ENCODE results near the gene GOT1. TPM values are rescaled to one million over a fixed set of nuclear protein-coding genes. Genes with fewer than 3 reads are reported as not detected.

GOT1 gene
- total and polyA plus RNA-seq, 2 of the 8 experiments (the other 6 are each of a cell fraction or from before 2014, with no cell fraction given): 16.7 to 47.0 TPM

DNA sequence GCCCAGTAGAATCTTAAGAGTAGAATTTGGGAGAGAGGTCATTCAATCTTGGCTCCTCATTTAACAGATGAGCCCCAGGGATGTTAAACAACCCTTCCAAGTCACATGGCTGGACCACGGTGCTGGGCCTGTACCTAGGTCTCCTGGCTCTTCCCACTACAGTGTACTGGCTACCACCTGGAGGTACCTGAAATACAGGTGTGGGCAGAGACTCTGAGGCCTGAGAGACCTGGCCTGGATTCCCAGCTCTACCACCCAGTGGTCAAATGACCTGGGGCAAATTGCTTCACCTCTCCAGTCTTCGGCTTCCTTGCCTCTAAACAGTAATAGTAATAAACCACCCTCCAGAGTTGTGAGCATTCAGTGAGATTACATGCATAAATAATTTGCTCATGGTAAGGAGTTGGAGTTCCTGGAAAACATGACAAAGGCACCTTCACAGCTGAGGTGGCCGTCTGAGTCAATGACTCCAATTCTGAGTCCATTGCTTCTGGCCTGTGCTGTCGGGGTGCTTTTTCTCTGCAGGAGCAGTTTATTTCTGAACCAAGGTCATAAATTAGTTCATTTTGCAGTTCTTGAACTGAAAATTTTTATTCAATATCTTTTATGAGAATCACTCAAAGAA, 2.7 kb downstream of the GOT1 start (continued):
- TF ChIP-seq, protein P1, sequence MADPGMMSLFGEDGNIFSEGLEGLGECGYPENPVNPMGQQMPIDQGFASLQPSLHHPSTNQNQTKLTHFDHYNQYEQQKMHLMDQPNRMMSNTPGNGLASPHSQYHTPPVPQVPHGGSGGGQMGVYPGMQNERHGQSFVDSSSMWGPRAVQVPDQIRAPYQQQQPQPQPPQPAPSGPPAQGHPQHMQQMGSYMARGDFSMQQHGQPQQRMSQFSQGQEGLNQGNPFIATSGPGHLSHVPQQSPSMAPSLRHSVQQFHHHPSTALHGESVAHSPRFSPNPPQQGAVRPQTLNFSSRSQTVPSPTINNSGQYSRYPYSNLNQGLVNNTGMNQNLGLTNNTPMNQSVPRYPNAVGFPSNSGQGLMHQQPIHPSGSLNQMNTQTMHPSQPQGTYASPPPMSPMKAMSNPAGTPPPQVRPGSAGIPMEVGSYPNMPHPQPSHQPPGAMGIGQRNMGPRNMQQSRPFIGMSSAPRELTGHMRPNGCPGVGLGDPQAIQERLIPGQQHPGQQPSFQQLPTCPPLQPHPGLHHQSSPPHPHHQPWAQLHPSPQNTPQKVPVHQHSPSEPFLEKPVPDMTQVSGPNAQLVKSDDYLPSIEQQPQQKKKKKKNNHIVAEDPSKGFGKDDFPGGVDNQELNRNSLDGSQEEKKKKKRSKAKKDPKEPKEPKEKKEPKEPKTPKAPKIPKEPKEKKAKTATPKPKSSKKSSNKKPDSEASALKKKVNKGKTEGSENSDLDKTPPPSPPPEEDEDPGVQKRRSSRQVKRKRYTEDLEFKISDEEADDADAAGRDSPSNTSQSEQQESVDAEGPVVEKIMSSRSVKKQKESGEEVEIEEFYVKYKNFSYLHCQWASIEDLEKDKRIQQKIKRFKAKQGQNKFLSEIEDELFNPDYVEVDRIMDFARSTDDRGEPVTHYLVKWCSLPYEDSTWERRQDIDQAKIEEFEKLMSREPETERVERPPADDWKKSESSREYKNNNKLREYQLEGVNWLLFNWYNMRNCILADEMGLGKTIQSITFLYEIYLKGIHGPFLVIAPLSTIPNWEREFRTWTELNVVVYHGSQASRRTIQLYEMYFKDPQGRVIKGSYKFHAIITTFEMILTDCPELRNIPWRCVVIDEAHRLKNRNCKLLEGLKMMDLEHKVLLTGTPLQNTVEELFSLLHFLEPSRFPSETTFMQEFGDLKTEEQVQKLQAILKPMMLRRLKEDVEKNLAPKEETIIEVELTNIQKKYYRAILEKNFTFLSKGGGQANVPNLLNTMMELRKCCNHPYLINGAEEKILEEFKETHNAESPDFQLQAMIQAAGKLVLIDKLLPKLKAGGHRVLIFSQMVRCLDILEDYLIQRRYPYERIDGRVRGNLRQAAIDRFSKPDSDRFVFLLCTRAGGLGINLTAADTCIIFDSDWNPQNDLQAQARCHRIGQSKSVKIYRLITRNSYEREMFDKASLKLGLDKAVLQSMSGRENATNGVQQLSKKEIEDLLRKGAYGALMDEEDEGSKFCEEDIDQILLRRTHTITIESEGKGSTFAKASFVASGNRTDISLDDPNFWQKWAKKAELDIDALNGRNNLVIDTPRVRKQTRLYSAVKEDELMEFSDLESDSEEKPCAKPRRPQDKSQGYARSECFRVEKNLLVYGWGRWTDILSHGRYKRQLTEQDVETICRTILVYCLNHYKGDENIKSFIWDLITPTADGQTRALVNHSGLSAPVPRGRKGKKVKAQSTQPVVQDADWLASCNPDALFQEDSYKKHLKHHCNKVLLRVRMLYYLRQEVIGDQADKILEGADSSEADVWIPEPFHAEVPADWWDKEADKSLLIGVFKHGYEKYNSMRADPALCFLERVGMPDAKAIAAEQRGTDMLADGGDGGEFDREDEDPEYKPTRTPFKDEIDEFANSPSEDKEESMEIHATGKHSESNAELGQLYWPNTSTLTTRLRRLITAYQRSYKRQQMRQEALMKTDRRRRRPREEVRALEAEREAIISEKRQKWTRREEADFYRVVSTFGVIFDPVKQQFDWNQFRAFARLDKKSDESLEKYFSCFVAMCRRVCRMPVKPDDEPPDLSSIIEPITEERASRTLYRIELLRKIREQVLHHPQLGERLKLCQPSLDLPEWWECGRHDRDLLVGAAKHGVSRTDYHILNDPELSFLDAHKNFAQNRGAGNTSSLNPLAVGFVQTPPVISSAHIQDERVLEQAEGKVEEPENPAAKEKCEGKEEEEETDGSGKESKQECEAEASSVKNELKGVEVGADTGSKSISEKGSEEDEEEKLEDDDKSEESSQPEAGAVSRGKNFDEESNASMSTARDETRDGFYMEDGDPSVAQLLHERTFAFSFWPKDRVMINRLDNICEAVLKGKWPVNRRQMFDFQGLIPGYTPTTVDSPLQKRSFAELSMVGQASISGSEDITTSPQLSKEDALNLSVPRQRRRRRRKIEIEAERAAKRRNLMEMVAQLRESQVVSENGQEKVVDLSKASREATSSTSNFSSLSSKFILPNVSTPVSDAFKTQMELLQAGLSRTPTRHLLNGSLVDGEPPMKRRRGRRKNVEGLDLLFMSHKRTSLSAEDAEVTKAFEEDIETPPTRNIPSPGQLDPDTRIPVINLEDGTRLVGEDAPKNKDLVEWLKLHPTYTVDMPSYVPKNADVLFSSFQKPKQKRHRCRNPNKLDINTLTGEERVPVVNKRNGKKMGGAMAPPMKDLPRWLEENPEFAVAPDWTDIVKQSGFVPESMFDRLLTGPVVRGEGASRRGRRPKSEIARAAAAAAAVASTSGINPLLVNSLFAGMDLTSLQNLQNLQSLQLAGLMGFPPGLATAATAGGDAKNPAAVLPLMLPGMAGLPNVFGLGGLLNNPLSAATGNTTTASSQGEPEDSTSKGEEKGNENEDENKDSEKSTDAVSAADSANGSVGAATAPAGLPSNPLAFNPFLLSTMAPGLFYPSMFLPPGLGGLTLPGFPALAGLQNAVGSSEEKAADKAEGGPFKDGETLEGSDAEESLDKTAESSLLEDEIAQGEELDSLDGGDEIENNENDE (IDR thresholded peaks at IDR 0.05; ENCODE audit: insufficient replicate concordance, low read length): no peak
- no peak for TF ChIP-seq TEAD4 (IDR thresholded peaks at IDR 0.05; ENCODE audit: low read depth, low read length)
- TF ChIP-seq RBBP5 (IDR thresholded peaks at IDR 0.05; ENCODE audit: borderline replicate concordance, low read depth, low read length): no peak
- no peak for TF ChIP-seq KDM5A (IDR thresholded peaks at IDR 0.05; ENCODE audit: low read length)
- TF ChIP-seq TAF7 (optimal IDR thresholded peaks at IDR 0.05; ENCODE audit: borderline replicate concordance, low read depth, low read length): no peak
- no peak for TF ChIP-seq GTF2F1 (IDR thresholded peaks at IDR 0.05; ENCODE audit: borderline replicate concordance, low read depth, low read length)
- TF ChIP-seq TCF12 (IDR thresholded peaks at IDR 0.05; ENCODE audit: low read depth, low read length): no peak
- no peak for TF ChIP-seq TAF1 (IDR thresholded peaks at IDR 0.05; ENCODE audit: low read depth, low read length)

All from H1 (cell line).